Neural progenitor cell (in vitro differentiated cells): ENCODE results near the gene RRP1.

Experiments
- EZH2 ChIP-seq: fragments of 200-600 bp; sonication (generic); IDR thresholded peaks from 2 replicates; pipeline ENCODE4 v1.6.1; 2017; ENCODE audit warnings: antibody characterized with exemption, mild to moderate bottlenecking, moderate library complexity
- TF ChIP-seq, protein P1 (sequence below): fragments of 200-600 bp; sonication (generic); IDR thresholded peaks from 2 replicates; pipeline ENCODE4 v1.5.1; 2017; ENCODE audit warnings: antibody characterized with exemption, mild to moderate bottlenecking

DNA sequence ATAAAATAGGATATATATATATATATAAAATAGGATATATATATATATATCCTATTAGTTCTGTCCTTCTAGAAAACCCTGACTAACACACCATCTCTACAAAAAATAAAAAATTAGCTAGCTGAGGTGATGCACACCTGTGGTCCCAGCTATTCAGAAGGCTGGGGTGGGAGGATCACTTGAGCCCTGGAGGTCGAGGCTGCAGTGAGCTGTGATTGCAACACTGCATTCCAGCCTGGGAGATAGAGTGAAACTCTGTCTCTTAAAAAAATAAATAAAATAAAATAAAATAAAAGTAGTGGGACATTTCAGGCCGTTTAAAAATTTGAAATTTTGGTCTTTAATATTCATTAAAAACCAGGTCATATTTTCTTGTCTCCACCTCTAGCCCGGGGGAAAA lies 4.2 kb upstream of the RRP1 start:
- TF ChIP-seq, protein P1, sequence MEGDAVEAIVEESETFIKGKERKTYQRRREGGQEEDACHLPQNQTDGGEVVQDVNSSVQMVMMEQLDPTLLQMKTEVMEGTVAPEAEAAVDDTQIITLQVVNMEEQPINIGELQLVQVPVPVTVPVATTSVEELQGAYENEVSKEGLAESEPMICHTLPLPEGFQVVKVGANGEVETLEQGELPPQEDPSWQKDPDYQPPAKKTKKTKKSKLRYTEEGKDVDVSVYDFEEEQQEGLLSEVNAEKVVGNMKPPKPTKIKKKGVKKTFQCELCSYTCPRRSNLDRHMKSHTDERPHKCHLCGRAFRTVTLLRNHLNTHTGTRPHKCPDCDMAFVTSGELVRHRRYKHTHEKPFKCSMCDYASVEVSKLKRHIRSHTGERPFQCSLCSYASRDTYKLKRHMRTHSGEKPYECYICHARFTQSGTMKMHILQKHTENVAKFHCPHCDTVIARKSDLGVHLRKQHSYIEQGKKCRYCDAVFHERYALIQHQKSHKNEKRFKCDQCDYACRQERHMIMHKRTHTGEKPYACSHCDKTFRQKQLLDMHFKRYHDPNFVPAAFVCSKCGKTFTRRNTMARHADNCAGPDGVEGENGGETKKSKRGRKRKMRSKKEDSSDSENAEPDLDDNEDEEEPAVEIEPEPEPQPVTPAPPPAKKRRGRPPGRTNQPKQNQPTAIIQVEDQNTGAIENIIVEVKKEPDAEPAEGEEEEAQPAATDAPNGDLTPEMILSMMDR, result no peak
- TF ChIP-seq EZH2, result no peak
